AG09309 (cell line): ENCODE data around the gene ZSWIM6.

ENCODE experiments used
- DNase-seq: peaks from one replicate; pipeline ENCODE4 v3.0.0-alpha.2; 2010; ENCODE audit warnings: low read depth
- H3K4me3 ChIP-seq: 2 replicates; pipeline ENCODE4 v1.5.1; 2011; ENCODE audit warnings: mild to moderate bottlenecking, low read depth, low read length, moderate library complexity; ENCODE audit not compliant: control insufficient read depth
- TF ChIP-seq, protein P1 (sequence below): IDR thresholded peaks from 2 replicates; pipeline ENCODE4 v1.5.1; 2011; ENCODE audit warnings: mild to moderate bottlenecking, low read depth, low read length, inconsistent platforms; ENCODE audit not compliant: insufficient read depth, control insufficient read depth; ENCODE audit errors: missing control alignments

ZSWIM6 gene

DNA sequence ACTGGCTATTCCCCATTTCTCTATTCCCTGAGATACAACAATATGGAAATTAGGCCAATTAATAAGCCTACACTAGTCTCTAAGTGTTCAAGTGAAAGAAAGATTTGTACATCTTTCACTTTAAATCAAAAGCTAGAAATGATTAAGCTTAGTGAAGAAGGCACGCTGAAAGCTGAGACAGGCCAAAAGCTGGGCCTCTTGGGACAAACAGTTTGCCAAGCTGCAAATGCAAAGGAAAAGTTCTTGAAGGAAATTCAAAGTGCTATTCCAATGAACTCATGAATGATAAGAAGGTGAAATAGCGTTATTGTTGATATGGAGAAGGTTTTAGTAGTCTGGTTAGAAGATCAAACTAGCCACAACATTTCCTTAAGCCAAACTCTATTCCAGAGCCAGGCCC, 256.2 kb downstream of the ZSWIM6 start:
- H3K4me3 ChIP-seq, result no peak overlapping the region
- DNase-seq, result no peak
- TF ChIP-seq, protein P1, sequence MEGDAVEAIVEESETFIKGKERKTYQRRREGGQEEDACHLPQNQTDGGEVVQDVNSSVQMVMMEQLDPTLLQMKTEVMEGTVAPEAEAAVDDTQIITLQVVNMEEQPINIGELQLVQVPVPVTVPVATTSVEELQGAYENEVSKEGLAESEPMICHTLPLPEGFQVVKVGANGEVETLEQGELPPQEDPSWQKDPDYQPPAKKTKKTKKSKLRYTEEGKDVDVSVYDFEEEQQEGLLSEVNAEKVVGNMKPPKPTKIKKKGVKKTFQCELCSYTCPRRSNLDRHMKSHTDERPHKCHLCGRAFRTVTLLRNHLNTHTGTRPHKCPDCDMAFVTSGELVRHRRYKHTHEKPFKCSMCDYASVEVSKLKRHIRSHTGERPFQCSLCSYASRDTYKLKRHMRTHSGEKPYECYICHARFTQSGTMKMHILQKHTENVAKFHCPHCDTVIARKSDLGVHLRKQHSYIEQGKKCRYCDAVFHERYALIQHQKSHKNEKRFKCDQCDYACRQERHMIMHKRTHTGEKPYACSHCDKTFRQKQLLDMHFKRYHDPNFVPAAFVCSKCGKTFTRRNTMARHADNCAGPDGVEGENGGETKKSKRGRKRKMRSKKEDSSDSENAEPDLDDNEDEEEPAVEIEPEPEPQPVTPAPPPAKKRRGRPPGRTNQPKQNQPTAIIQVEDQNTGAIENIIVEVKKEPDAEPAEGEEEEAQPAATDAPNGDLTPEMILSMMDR, result no peak

DNA sequence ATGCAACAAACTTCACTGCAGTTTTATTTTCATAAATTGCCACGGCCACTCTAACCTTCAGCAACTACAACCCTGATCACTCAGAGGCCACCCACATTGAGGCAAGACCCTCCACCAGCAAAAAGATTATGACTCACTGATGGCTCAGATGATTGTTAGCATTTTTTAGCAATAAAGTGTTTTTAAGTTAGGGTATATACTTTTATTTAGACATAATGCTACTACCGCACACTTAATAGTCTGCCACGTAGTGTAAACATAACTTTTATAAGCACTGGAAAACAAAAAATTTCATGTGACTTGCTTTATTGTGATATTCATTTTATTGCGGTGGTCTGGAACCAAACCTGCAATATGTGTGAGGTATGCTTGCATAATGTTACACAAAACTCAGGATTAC, 257.9 kb downstream of the ZSWIM6 start:
- H3K4me3 ChIP-seq, result no peak overlapping the region
- DNase-seq, result no peak
- TF ChIP-seq, protein P1, result no peak

DNA sequence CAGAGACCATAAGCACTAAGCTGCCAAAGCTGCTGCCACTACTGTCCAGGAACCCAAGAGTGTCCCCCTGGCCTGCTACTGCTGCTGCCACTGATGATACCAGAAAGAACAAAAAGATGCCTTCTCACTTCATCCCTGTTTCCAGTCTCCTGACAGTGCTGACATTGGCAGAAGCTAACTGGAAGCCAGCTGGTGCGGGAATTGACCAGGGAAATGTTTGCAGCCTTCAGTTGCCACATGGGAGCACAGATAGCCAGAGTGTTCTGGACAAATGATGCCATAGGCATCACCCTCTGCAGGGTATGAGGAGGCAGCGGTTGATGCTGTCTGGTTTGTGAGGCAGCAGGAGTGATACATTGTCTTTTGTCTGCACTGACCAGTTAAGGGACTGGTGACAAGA, 258.4 kb downstream of the ZSWIM6 start:
- DNase-seq, result no peak
- H3K4me3 ChIP-seq, result no peak overlapping the region
- TF ChIP-seq, protein P1, result no peak

DNA sequence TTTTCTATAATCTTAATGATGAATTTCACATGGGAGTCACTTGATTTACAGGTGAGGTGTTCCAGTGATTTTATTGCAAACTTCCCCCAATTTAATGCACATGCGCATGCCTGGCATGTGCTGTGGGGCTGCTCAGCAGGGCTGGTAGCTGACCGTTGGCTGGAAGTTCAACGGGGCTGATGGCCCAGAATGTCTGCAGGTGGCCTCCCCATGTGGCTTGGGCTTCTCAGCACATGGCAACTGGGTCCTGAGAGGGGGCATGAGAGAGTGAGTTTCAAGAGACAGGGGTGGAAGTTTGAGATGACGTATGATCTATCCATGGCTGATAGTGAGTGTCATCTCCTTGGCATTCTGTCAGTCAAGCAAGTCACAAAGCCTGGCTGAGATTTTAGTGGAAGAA, 259.8 kb downstream of the ZSWIM6 start:
- TF ChIP-seq, protein P1, result no peak
- no peak overlapping the region for H3K4me3 ChIP-seq
- DNase-seq, result no peak

DNA sequence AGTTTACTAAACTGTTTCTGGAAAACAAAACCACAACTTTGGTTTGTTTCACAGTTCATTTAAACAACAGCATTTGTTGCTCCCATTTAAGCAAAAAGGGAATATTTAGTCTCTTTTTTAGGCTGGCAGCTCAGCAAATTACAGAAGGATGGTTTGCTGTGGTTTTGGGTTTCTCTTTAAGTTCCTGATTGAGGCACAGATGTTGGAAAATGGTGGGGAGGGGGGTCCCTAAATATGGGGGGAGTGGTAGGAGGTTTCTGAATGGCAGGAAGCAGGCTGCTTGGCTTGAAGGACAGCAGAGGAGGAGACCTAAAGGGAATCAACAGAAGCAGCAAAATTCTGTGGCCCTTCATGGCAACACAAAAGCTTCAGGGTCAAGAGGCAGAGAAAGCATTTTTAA, 263.4 kb downstream of the ZSWIM6 start:
- DNase-seq, result no peak
- TF ChIP-seq, protein P1, result no peak
- H3K4me3 ChIP-seq, result no peak overlapping the region
